Lung (tissue), 12 donors: ENCODE measurements around the gene GPS2. TPM values are rescaled to one million over a fixed set of nuclear protein-coding genes. Genes with fewer than 3 reads are reported as not detected.
"Not testable (repeated sequence)": the region's sequence is repeated elsewhere in the genome, so short reads cannot be mapped to it uniquely, and the experiment has no call there.

Experiments used
- ATAC-seq: fragments of 200-7000 bp; cut with Tn5 transposase; one replicate; pipeline ENCODE4 v1.9.1; 2020; ENCODE audit warnings: moderate number of reproducible peaks; ENCODE audit not compliant: insufficient read depth, low FRiP score
- DNase-seq, 3 donors: peaks; one replicate each; pipeline ENCODE4 v3.0.0-alpha.2; 2013 to 2017
- H3K27ac ChIP-seq, 2 donors: one replicate each; pipeline ENCODE4 v1.5.1; 2013; ENCODE audit warnings: mild to moderate bottlenecking in 2 of 2, moderate library complexity in 2 of 2, control low read depth in 1 of 2, inconsistent platforms in 1 of 2, low read depth in 1 of 2, low read length in 1 of 2
- H3K27me3 ChIP-seq, 3 donors: one replicate each; pipeline ENCODE4 v1.5.1; 2013; ENCODE audit warnings: low read length in 2 of 3; ENCODE audit not compliant: control insufficient read depth in 3 of 3, insufficient read depth in 3 of 3
- H3K36me3 ChIP-seq, 4 donors: one replicate each; pipeline ENCODE4 v1.5.1; 2013; ENCODE audit warnings: low read length in 4 of 4, mild to moderate bottlenecking in 1 of 4, moderate library complexity in 1 of 4; ENCODE audit not compliant: control insufficient read depth in 4 of 4, insufficient read depth in 4 of 4
- H3K4me1 ChIP-seq, 5 donors: one replicate each; pipeline ENCODE4 v1.5.1; 2013; ENCODE audit warnings: low read length in 5 of 5, mild to moderate bottlenecking in 2 of 5, moderate library complexity in 1 of 5; ENCODE audit not compliant: control insufficient read depth in 5 of 5, insufficient read depth in 5 of 5
- H3K4me3 ChIP-seq: one replicate; pipeline ENCODE4 v1.5.1; 2013; ENCODE audit warnings: mild to moderate bottlenecking, control low read depth, moderate library complexity
- H3K9ac ChIP-seq, 2 donors: one replicate each; pipeline ENCODE4 v1.5.1; 2013; ENCODE audit warnings: low read length in 2 of 2, control low read depth in 1 of 2; ENCODE audit not compliant: insufficient read depth in 1 of 2
- H3K9me3 ChIP-seq, 4 donors: one replicate each; pipeline ENCODE4 v1.5.1; 2013; ENCODE audit warnings: low read length in 3 of 4, mild to moderate bottlenecking in 1 of 4, moderate library complexity in 1 of 4; ENCODE audit not compliant: control insufficient read depth in 4 of 4, insufficient read depth in 3 of 4
- CTCF ChIP-seq: IDR thresholded peaks from 2 replicates; pipeline ENCODE4 v1.5.1; 2012; ENCODE audit warnings: mild to moderate bottlenecking; ENCODE audit errors: control extremely low read depth, extremely low read depth
- WGBS, 2 donors: extraction: QIAGEN DNeasy Blood & Tissue Kit; methylation state at CpG; one replicate each; pipeline ENCODE4 v1.1.7; 2013; 5-methylcytosine and 5-hydroxymethylcytosine counted together
- polyA plus RNA-seq, 2 donors: library from polyadenylated mRNA; stranded (reverse); fragments of 200-250 nt; gene quantifications; one replicate each; pipeline ENCODE4 v1.2.1, GENCODE V29; 2013
- total RNA-seq, 2 donors: library from RNA; depleted of rRNA in 1 of 2; stranded (reverse); fragments of >200 nt in 1 of 2; gene quantifications; one replicate each; pipeline ENCODE4 v1.2.1, GENCODE V29; 2014 to 2021
- donor health status: control.
- donor health status: control.
- donor health status: Bipolar disorder and iron deficiency.
- donor health status: healthy.
- donor health status: DM: yes; HTN: yes; CAD: no.

GPS2 gene
- total and polyA plus RNA-seq, 4 donors = 23.8 to 71.6 (median 62.8) TPM

- TF ChIP-seq CTCF = no peak
- 91 to 92% methylated on average over 3 of the region's 3 CpGs for WGBS, 2 donors
- ATAC-seq (no peak), DNase-seq (no peak)
- Histone ChIP-seq H3K27ac (no peak overlapping the region), H3K9ac (no peak overlapping the region), H3K36me3 (no peaks in the 10 kb centered on the region), H3K27me3 (peaks cover 0 to 3% (median 0%) of the 10 kb centered on the region in 3 donors), H3K4me3 (no peak overlapping the region), H3K4me1 (peaks cover 0 to 5% (median 3%) of the 10 kb centered on the region in 5 donors), H3K9me3 (no peaks in the 10 kb centered on the region)
Measured at GRCh38 chr17:7334938-7335538, 19.9 kb upstream of the GPS2 start.

GRCh38 chr17:7332600-7333069, 17.5 kb upstream of the GPS2 start:
- 39 to 43% methylated on average over 14 of the region's 14 CpGs for WGBS, 2 donors
- not testable (repeated sequence) for DNase-seq, ATAC-seq, H3K9me3 ChIP-seq, H3K4me3 ChIP-seq, H3K9ac ChIP-seq, H3K27me3 ChIP-seq, H3K27ac ChIP-seq, H3K36me3 ChIP-seq
- H3K4me1 ChIP-seq = peaks cover 0 to 16% (median 4%) of the 10 kb centered on the region in 5 donors

- no peak overlapping the region for H3K27ac ChIP-seq
- no peaks in the 10 kb centered on the region for H3K36me3 ChIP-seq
- H3K9ac ChIP-seq = no peak overlapping the region
- no peak for TF ChIP-seq CTCF
- H3K27me3 ChIP-seq = peaks cover 0 to 2% (median 0%) of the 10 kb centered on the region in 3 donors
- DNase-seq (no peak), ATAC-seq (no peak)
- H3K4me3 ChIP-seq = no peak overlapping the region
- peaks cover 0 to 18% (median 4%) of the 10 kb centered on the region in 5 donors for H3K4me1 ChIP-seq
- WGBS, 2 donors = 46 to 53% methylated on average over 7 of the region's 7 CpGs
- H3K9me3 ChIP-seq = no peaks in the 10 kb centered on the region
Measured at GRCh38 chr17:7332111-7332510, 17.0 kb upstream of the GPS2 start.

GRCh38 chr17:7330638-7331015, 15.5 kb upstream of the GPS2 start:
- H3K9me3 ChIP-seq = no peaks in the 10 kb centered on the region
- peaks cover 0 to 6% (median 0%) of the 10 kb centered on the region in 4 donors for H3K36me3 ChIP-seq
- ATAC-seq (no peak), DNase-seq (no peak)
- TF ChIP-seq CTCF = no peak
- WGBS, 2 donors = 65 to 72% methylated on average over 12 to 13 of the region's 13 CpGs
- H3K4me3 ChIP-seq = no peak overlapping the region
- H3K4me1 ChIP-seq = peaks cover 0 to 18% (median 3%) of the 10 kb centered on the region in 5 donors
- peak overlapping the region in 1 of 2 donors; percentile 28 for H3K9ac ChIP-seq
- H3K27ac ChIP-seq = peak overlapping the region in 1 of 2 donors; percentile 65
- H3K27me3 ChIP-seq = no peaks in the 10 kb centered on the region
